DMS153 (cell line): Measurements from ENCODE around the gene RNF213.

Experiments
- DNase-seq: peaks from one replicate; lab custom pipeline; 2025; lab: John Stamatoyannopoulos, UW

The RNF213 gene

DNA sequence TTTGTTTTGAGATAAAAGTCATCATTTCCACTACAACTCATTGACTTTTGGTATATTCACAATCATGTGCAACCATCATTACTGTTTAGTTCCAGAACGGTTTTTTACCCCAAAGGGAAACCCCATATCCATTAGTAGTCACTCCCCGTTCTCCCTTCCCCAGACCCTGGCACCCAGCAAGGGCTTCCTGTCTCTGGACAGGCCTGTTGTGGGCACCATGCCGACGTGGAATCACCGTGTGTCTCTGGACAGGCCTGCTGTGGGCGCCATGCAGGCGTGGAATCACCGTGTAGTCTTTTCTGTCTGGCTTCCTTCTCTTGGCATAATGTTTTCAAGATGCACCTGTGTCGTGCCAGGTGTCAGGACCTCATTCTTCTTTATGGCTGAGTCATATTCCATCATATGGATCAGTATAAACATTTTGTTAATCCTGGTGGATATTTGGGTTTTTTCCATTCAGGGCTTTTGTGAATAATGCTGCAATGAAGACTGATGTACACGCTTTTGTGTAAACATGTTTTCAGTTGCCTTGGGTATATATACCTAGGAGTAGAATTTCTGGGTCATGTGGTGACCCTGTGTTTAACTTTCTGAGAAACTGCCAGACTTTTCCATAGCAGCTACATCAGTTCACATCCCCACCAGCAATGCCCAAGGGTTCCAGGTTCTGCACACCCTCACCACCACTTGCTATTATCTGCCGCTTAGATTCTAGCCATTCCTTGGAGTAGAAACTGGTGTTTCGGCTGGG lies 173.4 kb downstream of the RNF213 start:
- DNase-seq: no peak

DNA sequence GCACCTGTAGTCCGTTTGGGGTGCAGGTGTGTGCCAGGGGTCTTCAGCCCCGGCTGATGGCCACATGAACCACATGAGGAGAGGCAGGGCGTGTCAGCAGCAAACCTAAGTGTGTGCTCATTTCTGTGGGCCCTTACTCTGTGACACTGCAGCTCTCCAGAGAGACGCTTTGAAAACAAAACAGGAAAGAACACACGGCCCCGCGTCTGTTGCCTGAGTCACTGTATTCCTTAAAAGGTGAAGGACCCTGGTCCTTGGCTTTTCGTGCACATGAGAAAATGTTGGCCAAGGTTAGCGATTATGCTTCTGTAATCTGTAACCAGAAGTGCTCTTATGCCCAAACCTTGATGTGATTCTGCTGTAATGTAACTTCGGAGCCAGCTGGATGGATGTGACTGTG lies 176.9 kb downstream of the RNF213 start:
- DNase-seq: no peak

DNA sequence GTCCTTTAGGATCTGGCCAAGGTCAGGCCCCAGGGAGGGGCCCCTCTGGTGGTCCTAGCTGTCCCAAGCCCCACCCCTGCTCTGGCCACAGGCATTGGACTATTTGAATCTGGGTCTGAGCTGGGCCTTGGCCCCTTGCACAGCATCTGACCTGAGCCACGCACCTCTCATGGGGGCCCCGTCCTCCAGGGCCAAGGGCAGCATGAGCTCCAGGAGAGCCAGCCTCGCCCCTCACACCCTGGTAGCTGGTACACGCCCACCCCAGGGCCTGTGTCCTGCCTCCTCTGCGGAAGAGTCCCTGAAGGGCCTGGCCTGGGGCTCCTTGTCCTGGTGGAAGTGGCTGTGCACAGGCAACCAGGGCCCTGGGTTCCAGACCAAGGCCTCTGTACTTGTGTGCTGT lies 178.2 kb downstream of the RNF213 start:
- DNase-seq: no peak

DNA sequence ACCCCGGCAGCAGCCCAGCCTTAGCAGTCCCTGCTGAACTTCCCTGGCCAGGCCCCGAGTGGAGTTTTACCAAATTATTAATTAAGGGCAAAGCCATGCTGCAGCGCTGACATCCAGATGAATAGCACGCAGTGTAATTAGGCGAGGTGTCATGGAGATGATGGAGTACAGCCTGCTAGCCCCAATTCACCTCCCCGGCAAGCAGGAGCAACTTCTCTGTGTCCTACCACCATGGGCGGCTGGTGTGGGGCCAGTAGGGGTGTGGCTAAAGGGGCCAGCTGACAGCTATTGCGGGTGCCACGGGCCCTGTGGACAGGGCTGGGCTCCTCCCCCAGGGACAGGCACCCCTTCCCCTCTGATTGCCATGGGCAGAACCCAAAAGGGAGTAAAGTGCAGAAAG lies 178.8 kb downstream of the RNF213 start:
- DNase-seq: no peak

DNA sequence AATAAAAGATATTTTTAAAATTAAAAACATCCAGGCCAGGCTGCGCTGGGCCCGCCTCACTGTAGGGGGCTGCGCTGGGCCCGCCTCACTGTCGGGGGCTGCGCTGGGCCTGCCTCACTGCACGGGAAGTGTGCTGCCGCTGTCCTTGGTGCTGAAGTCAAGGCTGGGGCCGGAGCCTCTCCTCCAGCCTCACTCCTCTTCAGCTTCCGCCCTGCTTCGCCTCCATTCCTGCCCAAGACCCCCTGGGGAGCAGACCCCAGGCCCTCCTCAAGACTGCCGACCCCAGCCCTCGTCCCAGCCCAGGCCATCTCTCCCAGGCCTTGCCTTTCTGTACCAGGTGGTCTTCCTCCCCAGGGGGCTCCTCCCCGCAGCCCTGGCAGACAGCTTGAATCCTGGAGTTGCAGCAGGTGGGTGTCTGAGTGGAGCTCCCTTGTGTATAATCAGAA lies 180.5 kb downstream of the RNF213 start:
- DNase-seq: no peak

DNA sequence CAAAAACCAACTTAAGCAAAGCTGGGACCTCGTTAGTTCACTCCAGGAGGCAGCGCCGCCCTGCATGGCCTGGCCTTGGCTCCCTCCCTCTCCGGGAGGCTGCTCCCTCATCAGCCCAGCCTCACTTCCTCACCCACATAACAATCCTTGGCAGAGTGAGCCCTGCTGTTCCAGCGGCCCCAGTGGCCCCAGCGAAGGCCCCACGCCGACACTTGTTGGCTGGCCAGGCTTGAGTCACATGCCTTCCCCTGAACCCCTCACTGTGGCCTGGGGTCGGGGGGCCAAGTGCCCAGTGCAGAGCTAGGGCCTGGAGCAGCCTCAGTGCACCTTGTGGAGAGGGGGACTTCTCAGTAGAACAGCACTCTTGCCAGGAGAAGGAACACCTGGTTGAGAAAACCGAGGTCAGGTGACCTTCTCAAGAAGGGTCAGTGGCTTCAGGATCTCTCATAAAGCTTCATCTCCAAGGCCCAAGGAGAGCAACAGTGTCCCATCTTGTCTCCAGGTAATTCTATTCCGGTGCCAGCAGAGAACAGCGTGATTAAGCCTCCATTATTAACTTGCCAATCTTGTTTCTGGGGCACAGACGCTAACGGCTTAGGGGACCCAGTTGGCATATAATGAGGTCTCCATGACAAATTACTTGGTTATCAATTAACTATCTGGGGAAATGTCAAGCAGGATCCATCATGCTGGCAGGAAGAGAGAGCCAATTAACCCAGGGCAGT lies 181.1 kb downstream of the RNF213 start:
- no peak for DNase-seq

DNA sequence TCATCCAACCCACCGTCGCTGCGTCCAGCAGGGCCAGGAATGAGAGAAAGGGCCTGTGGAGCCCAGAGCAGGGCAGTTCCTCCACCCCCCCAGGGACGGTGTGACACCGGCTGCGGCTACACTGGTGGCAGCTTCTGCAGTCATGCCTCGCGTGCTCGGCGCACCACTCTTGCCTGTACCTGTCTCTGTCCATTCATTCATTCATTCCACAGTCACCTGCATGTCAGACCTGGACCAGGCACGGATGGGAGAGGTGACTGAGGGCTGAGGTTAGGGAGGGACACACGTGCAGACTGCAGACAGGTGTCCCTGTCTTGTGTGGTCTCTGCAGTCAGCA lies 181.6 kb downstream of the RNF213 start:
- no peak for DNase-seq

DNA sequence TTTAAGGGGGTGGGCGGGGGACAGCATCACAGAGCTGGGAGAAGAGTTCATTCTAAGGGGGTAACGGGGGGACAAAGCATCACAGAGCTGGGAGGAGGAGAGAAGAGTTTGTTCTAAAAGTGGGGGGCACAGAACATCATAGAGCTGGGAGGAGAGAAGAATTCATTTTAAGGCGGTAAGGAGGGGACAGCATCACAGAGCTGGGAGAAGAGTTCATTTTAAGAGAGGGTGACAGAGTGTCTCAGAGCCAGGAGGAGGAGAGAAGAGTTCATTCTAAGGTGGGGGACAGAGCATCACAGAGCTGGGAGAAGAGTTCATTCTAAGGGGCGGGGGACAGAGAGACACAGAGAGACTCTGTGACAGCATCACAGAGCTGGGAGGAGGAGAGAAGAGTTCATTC lies 182.1 kb downstream of the RNF213 start:
- no peak for DNase-seq

DNA sequence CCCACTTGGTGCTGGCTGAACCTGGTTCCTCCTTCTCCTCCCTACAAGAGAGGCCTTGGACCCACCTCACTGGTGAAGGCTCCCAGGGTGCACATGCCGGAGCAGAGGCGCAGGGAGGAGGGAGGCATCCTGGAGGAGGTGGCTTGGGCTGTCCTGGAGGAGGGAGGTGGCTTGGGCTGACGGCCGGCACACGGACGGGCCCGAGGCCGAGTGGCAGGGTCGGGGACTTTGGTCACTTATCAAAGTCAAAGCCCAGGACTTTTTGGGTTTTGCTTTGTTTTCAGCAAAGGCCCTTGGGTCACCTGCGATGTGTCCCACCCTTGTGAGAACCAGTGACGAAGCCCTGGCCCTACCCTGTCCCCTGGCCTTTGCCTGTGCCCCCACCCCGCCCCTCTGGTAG lies 182.8 kb downstream of the RNF213 start:
- DNase-seq: no peak

DNA sequence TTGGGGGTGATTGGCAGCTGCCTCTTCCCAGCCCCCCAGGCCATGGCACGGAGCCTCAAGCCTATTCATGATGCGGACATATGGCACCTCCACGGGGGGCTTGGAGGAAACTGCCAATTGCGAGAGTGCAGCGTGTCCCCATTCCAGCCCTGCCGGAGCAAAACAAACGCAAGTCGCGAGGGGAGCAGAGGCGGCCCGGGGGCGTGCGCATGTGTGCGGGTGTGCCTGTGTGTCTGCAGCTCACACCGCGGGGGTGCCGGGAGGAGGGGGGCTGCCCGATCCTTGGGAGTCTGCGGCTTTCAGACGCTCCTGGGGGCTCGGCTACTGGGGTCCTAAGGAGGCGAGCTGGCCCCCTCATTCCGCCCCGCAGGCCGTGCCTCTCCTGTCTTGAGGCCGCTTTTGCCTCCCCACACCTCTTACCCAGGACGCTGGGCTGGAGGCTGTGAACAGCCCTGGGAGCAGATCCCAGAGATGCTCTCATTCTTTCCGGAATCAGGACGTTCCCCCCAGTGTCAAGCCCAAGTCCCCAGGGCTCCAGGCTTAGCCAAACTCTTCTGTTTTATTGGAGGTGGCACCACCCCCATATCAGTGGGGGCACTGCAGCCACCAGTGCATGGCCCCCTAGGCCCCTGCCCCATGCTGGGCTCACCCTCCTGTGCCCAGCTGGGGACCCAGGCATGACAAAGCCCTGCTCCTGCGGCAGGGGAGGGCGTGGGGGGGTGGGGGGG lies 183.4 kb downstream of the RNF213 start:
- no peak for DNase-seq

DNA sequence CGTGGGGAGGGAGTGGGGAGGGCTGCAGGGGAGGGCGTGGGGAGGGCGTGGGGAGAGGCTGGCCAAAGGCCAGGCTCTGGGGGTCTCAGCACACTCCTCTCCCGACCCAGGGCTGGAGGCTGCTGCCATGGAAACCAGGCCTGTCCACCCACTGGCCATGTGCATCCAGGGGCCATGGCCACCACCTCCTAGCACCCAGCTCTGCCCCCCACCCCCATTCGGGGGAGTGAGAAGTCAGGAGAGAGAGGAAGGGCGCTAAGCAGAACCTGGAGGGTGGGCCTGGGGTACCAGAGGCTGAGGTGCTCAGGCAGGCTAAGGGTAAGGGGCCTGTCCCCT lies 184.0 kb downstream of the RNF213 start:
- no peak for DNase-seq

DNA sequence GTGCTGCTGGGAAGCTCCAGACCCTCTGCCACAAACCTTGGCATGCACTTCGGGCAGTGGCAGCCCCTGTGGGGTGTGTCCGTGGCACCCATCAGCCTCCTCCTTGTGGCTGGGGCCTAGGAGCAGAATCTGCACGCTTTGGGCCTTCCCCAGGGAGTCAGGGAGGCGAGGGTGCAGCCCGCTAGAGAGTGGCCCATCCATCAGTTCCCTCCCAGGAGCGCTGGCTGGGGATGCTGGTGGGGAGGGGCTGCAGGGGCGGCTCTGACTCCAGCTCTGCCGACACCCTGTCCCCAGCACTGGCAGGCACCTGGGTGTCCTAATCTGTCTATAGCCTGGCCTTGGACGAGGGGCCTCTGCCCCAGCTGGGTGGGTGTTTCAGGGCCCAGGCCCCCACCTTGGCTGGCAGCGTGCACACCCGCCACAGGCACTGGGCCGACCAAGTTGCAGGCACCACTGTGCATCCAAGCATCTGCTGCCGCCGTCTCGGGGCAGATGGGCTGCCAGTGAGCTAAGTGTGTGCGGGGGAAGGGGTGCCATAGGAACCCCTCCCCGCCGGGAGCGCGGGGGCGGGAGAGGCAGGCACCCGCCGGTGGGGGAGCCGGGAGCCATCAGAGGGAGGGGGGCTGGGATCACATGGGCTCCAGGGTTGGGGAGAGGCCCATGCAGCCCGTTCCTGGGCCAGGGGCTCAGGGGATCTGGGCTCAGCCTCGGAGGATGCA lies 184.5 kb downstream of the RNF213 start:
- DNase-seq: no peak

DNA sequence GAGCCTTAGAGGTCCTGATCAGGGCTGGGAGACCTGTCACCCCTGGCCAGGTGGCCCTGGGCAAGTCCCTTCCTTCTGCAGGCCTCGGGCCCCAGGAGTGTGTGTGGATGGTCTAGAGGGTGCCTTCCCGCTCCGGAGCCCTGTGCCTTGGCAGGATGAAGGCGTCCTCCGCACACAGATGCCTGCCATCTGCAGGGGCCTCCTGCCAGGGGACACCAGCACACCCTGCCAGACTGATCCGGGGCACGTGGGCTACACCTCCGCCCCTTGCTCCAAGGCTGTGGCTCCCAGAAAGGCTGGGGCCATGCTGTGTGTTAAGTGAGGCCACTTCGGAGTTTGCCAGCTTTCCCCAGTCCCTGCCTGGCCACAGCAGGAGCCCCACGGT lies 185.1 kb downstream of the RNF213 start:
- no peak for DNase-seq

DNA sequence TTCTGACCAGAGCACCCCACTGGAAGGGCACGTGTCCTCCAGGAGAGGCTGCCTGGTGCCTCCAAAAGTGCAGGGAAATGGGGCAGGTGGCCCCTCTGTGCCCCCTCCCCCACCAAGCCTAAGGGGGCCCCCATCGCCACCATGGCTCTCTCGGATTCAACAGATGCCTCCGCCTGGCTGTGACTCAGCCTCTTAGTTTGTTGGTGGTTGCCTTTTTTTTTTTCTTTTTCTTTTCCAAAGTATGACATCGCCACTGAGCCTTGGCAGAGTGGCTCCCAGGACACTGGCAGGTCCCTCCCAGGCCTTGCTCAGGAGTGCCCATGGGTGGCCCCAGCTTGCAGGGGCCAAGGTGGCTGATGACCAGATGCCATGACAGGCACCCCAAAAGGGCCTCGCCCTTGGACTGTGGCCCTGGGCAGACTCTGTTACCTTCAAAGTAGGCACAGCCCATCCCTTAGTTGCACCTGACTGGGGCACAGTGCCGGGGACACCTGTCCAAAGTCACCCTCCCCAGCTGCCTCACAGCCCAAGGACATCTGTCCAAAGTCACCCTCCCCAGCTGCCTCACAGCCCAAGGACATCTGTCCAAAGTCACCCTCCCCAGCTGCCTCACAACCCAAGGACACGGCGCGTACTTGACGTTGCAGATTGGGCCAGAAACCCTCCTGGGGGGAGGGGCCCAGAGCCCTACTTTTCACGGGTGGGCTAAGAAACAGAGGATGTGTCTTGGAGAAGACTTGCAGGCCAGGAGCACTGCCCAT lies 186.2 kb downstream of the RNF213 start:
- DNase-seq: no peak

DNA sequence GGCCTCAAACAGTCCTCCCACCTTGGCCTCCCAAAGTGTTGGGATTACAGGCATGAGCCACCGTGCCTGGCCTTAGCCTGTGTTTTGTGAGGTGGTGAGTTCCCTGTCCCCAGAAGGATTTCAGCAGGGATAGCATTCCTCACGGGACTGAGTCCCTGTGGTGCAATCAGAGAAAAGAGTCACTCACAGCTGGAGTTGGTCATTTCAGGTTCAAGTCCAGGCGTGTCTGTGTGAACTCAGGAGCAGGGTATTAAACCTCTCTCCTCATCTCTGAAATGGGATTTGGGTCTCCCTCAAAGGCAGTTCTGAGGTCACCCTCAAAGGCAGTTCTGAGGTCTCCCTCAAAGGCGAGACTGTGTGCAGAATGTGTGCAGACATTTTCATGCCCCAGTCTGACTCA lies 187.1 kb downstream of the RNF213 start:
- no peak for DNase-seq
